ENCODE data around the gene RPL22.

The RPL22 gene

GRCh38 chr1:6165441-6165985 is 33.9 kb downstream of the RPL22 start:
- no peak for TF ChIP-seq CTCF (IDR thresholded peaks at IDR 0.05; ENCODE audit: unreplicated experiment in 3 of 3)
- H3K4me3 Mint-ChIP-seq, result no peak overlapping the region
- H3K27ac Mint-ChIP-seq, result no peak overlapping the region
- H3K4me1 Mint-ChIP-seq, result no peaks in the 10 kb centered on the region
- H3K9me3 Mint-ChIP-seq, result no peaks in the 10 kb centered on the region
- H3K36me3 Mint-ChIP-seq (ENCODE audit: low read depth), result no peaks in the 10 kb centered on the region
- H3K27me3 Mint-ChIP-seq (ENCODE audit: low read depth), result peaks cover 64% of the 10 kb centered on the region

- Mint-ChIP-seq H3K27ac (no peak overlapping the region), H3K36me3 (ENCODE audit: low read depth) (no peaks in the 10 kb centered on the region), H3K27me3 (ENCODE audit: low read depth) (peaks cover 64% of the 10 kb centered on the region), H3K4me3 (no peak overlapping the region), H3K9me3 (no peaks in the 10 kb centered on the region), H3K4me1 (no peaks in the 10 kb centered on the region)
- TF ChIP-seq CTCF (IDR thresholded peaks at IDR 0.05; ENCODE audit: unreplicated experiment in 3 of 3), result no peak
Measured at GRCh38 chr1:6165027-6165426, 34.4 kb downstream of the RPL22 start.

- no peak for TF ChIP-seq CTCF (IDR thresholded peaks at IDR 0.05; ENCODE audit: unreplicated experiment in 3 of 3)
- H3K27me3 Mint-ChIP-seq (ENCODE audit: low read depth), result peaks cover 63% of the 10 kb centered on the region
- H3K27ac Mint-ChIP-seq, result no peak overlapping the region
- H3K4me1 Mint-ChIP-seq, result no peaks in the 10 kb centered on the region
- no peak overlapping the region for H3K4me3 Mint-ChIP-seq
- H3K9me3 Mint-ChIP-seq, result no peaks in the 10 kb centered on the region
- H3K36me3 Mint-ChIP-seq (ENCODE audit: low read depth), result no peaks in the 10 kb centered on the region
Measured at GRCh38 chr1:6163973-6164617, 35.3 kb downstream of the RPL22 start.

- Mint-ChIP-seq H3K27ac (no peak overlapping the region), H3K4me3 (no peak overlapping the region), H3K9me3 (no peaks in the 10 kb centered on the region), H3K4me1 (no peaks in the 10 kb centered on the region), H3K27me3 (ENCODE audit: low read depth) (peaks cover 59% of the 10 kb centered on the region), H3K36me3 (ENCODE audit: low read depth) (no peaks in the 10 kb centered on the region)
- no peak for TF ChIP-seq CTCF (IDR thresholded peaks at IDR 0.05; ENCODE audit: unreplicated experiment in 3 of 3)
Measured at GRCh38 chr1:6163191-6163972, 36.0 kb downstream of the RPL22 start.

- H3K9me3 Mint-ChIP-seq, result no peaks in the 10 kb centered on the region
- H3K4me3 Mint-ChIP-seq, result no peak overlapping the region
Measured at GRCh38 chr1:6162773-6163172, 36.6 kb downstream of the RPL22 start.

More at GRCh38 chr1:6162773-6163172, 36.6 kb downstream of the RPL22 start:
- Mint-ChIP-seq H3K27me3 (ENCODE audit: low read depth) (peaks cover 59% of the 10 kb centered on the region), H3K4me1 (no peaks in the 10 kb centered on the region), H3K36me3 (ENCODE audit: low read depth) (no peaks in the 10 kb centered on the region), H3K27ac (no peak overlapping the region)
- TF ChIP-seq CTCF (IDR thresholded peaks at IDR 0.05; ENCODE audit: unreplicated experiment in 3 of 3), result no peak

Data from nephron (organoid).